ENCODE measurements around the gene ATG2A. TPM values are rescaled to one million over a fixed set of nuclear protein-coding genes. Genes with fewer than 3 reads are reported as not detected.

ATG2A gene
- polyA plus RNA-seq, 4 donors = 18.0 to 35.7 (median 24.7) TPM

- Histone ChIP-seq H3K9me3 (ENCODE audit: control insufficient read depth in 2 of 2, insufficient read depth in 1 of 2, low read depth in 1 of 2, low read length in 1 of 2) (no peaks in the 10 kb centered on the region), H3K27ac (ENCODE audit: low read depth in 1 of 3, low read length in 2 of 3) (peak overlapping the region; percentile 72 to 89 (median 84)), H3K4me1 (ENCODE audit: control insufficient read depth in 3 of 3, insufficient read depth in 2 of 3, low read depth in 1 of 3, low read length in 2 of 3) (peaks cover 16 to 67% (median 30%) of the 10 kb centered on the region in 3 donors), H3K36me3 (ENCODE audit: control insufficient read depth in 3 of 3, insufficient read depth in 2 of 3, low read depth in 1 of 3, low read length in 3 of 3) (peaks cover 2 to 97% (median 11%) of the 10 kb centered on the region in 3 donors), H3K4me3 (ENCODE audit: low read depth in 1 of 3, low read length in 3 of 3) (no peak overlapping the region), H3K27me3 (ENCODE audit: control insufficient read depth in 3 of 3, insufficient read depth in 3 of 3, low read length in 3 of 3) (no peaks in the 10 kb centered on the region)
- WGBS, 3 donors = 86 to 95% (median 94%) methylated on average over 6 of the region's 6 CpGs
- DNase-seq (no peak), FAIRE-seq (no peak)
Observed at GRCh38 chr11:64857485-64857884, 59.5 kb downstream of the ATG2A start.

- 59 to 67% (median 63%) methylated on average over 20 of the region's 20 CpGs for WGBS, 3 donors
- Histone ChIP-seq H3K9me3 (ENCODE audit: control insufficient read depth in 2 of 2, insufficient read depth in 1 of 2, low read depth in 1 of 2, low read length in 1 of 2) (no peaks in the 10 kb centered on the region), H3K4me1 (ENCODE audit: control insufficient read depth in 3 of 3, insufficient read depth in 2 of 3, low read depth in 1 of 3, low read length in 2 of 3) (peaks cover 16 to 73% (median 24%) of the 10 kb centered on the region in 3 donors), H3K4me3 (ENCODE audit: low read depth in 1 of 3, low read length in 3 of 3) (no peak overlapping the region), H3K27me3 (ENCODE audit: control insufficient read depth in 3 of 3, insufficient read depth in 3 of 3, low read length in 3 of 3) (no peaks in the 10 kb centered on the region), H3K27ac (ENCODE audit: low read depth in 1 of 3, low read length in 2 of 3) (peak overlapping the region; percentile 84 to 92 (median 89)), H3K36me3 (ENCODE audit: control insufficient read depth in 3 of 3, insufficient read depth in 2 of 3, low read depth in 1 of 3, low read length in 3 of 3) (peaks cover 2 to 97% (median 11%) of the 10 kb centered on the region in 3 donors)
- DNase-seq (peak; percentile 78 to 87), FAIRE-seq (no peak)
Observed at GRCh38 chr11:64856382-64857227, 60.4 kb downstream of the ATG2A start.

- no peak for DNase-seq
- Histone ChIP-seq H3K27me3 (ENCODE audit: control insufficient read depth in 3 of 3, insufficient read depth in 3 of 3, low read length in 3 of 3) (no peaks in the 10 kb centered on the region), H3K4me1 (ENCODE audit: control insufficient read depth in 3 of 3, insufficient read depth in 2 of 3, low read depth in 1 of 3, low read length in 2 of 3) (peaks cover 16 to 68% (median 22%) of the 10 kb centered on the region in 3 donors), H3K9me3 (ENCODE audit: control insufficient read depth in 2 of 2, insufficient read depth in 1 of 2, low read depth in 1 of 2, low read length in 1 of 2) (no peaks in the 10 kb centered on the region), H3K27ac (ENCODE audit: low read depth in 1 of 3, low read length in 2 of 3) (peak overlapping the region; percentile 84 to 92 (median 89)), H3K36me3 (ENCODE audit: control insufficient read depth in 3 of 3, insufficient read depth in 2 of 3, low read depth in 1 of 3, low read length in 3 of 3) (peaks cover 2 to 99% (median 11%) of the 10 kb centered on the region in 3 donors), H3K4me3 (ENCODE audit: low read depth in 1 of 3, low read length in 3 of 3) (no peak overlapping the region)
- no peak for FAIRE-seq
- WGBS, 3 donors = 79 to 83% (median 83%) methylated on average over 16 to 20 of the region's 22 CpGs
Observed at GRCh38 chr11:64855596-64856304, 61.3 kb downstream of the ATG2A start.

- H3K36me3 ChIP-seq (ENCODE audit: control insufficient read depth in 3 of 3, insufficient read depth in 2 of 3, low read depth in 1 of 3, low read length in 3 of 3) = peaks cover 2 to 95% (median 11%) of the 10 kb centered on the region in 3 donors
- H3K9me3 ChIP-seq (ENCODE audit: control insufficient read depth in 2 of 2, insufficient read depth in 1 of 2, low read depth in 1 of 2, low read length in 1 of 2) = no peaks in the 10 kb centered on the region
- no peak overlapping the region for H3K4me3 ChIP-seq (ENCODE audit: low read depth in 1 of 3, low read length in 3 of 3)
- WGBS, 3 donors = 69 to 81% (median 78%) methylated on average over 44 to 45 of the region's 45 CpGs
- DNase-seq (peak; percentile 78 to 95), FAIRE-seq (no peak)
- H3K27ac ChIP-seq (ENCODE audit: low read depth in 1 of 3, low read length in 2 of 3) = peak overlapping the region; percentile 84 to 92 (median 89)
- H3K4me1 ChIP-seq (ENCODE audit: control insufficient read depth in 3 of 3, insufficient read depth in 2 of 3, low read depth in 1 of 3, low read length in 2 of 3) = peaks cover 16 to 68% (median 22%) of the 10 kb centered on the region in 3 donors
- H3K27me3 ChIP-seq (ENCODE audit: control insufficient read depth in 3 of 3, insufficient read depth in 3 of 3, low read length in 3 of 3) = no peaks in the 10 kb centered on the region
Observed at GRCh38 chr11:64854534-64855502, 62.2 kb downstream of the ATG2A start.

- Histone ChIP-seq H3K9me3 (ENCODE audit: control insufficient read depth in 2 of 2, insufficient read depth in 1 of 2, low read depth in 1 of 2, low read length in 1 of 2) (no peaks in the 10 kb centered on the region), H3K27me3 (ENCODE audit: control insufficient read depth in 3 of 3, insufficient read depth in 3 of 3, low read length in 3 of 3) (no peaks in the 10 kb centered on the region), H3K36me3 (ENCODE audit: control insufficient read depth in 3 of 3, insufficient read depth in 2 of 3, low read depth in 1 of 3, low read length in 3 of 3) (peaks cover 0 to 91% (median 9%) of the 10 kb centered on the region in 3 donors), H3K4me1 (ENCODE audit: control insufficient read depth in 3 of 3, insufficient read depth in 2 of 3, low read depth in 1 of 3, low read length in 2 of 3) (peaks cover 16 to 72% (median 25%) of the 10 kb centered on the region in 3 donors), H3K4me3 (ENCODE audit: low read depth in 1 of 3, low read length in 3 of 3) (no peak overlapping the region), H3K27ac (ENCODE audit: low read depth in 1 of 3, low read length in 2 of 3) (peak overlapping the region in 2 of 3 donors; percentile 84 to 92)
- DNase-seq = no peak
- 94 to 95% (median 94%) methylated on average over 21 to 25 of the region's 25 CpGs for WGBS, 3 donors
- no peak for FAIRE-seq
Observed at GRCh38 chr11:64854157-64854533, 62.9 kb downstream of the ATG2A start.

- FAIRE-seq = no peak
- DNase-seq = peak in 1 of 2 donors; percentile 17
- WGBS, 3 donors = 68 to 76% (median 74%) methylated on average over 27 of the region's 27 CpGs
- Histone ChIP-seq H3K9me3 (ENCODE audit: control insufficient read depth in 2 of 2, insufficient read depth in 1 of 2, low read depth in 1 of 2, low read length in 1 of 2) (no peaks in the 10 kb centered on the region), H3K27ac (ENCODE audit: low read depth in 1 of 3, low read length in 2 of 3) (peak overlapping the region in 2 of 3 donors; percentile 4 to 16), H3K4me3 (ENCODE audit: low read depth in 1 of 3, low read length in 3 of 3) (no peak overlapping the region), H3K4me1 (ENCODE audit: control insufficient read depth in 3 of 3, insufficient read depth in 2 of 3, low read depth in 1 of 3, low read length in 2 of 3) (peaks cover 16 to 72% (median 27%) of the 10 kb centered on the region in 3 donors), H3K36me3 (ENCODE audit: control insufficient read depth in 3 of 3, insufficient read depth in 2 of 3, low read depth in 1 of 3, low read length in 3 of 3) (peaks cover 0 to 87% (median 9%) of the 10 kb centered on the region in 3 donors), H3K27me3 (ENCODE audit: control insufficient read depth in 3 of 3, insufficient read depth in 3 of 3, low read length in 3 of 3) (no peaks in the 10 kb centered on the region)
Observed at GRCh38 chr11:64853709-64854108, 63.3 kb downstream of the ATG2A start.

GRCh38 chr11:64852804-64853509, 64.1 kb downstream of the ATG2A start:
- peaks cover 0 to 82% (median 9%) of the 10 kb centered on the region in 3 donors for H3K36me3 ChIP-seq (ENCODE audit: control insufficient read depth in 3 of 3, insufficient read depth in 2 of 3, low read depth in 1 of 3, low read length in 3 of 3)
- WGBS, 3 donors = 76 to 89% (median 86%) methylated on average over 23 to 24 of the region's 24 CpGs
- no peak overlapping the region for H3K4me3 ChIP-seq (ENCODE audit: low read depth in 1 of 3, low read length in 3 of 3)
- H3K27me3 ChIP-seq (ENCODE audit: control insufficient read depth in 3 of 3, insufficient read depth in 3 of 3, low read length in 3 of 3) = no peaks in the 10 kb centered on the region
- DNase-seq (no peak), FAIRE-seq (no peak)
- H3K9me3 ChIP-seq (ENCODE audit: control insufficient read depth in 2 of 2, insufficient read depth in 1 of 2, low read depth in 1 of 2, low read length in 1 of 2) = no peaks in the 10 kb centered on the region
- peaks cover 19 to 74% (median 27%) of the 10 kb centered on the region in 3 donors for H3K4me1 ChIP-seq (ENCODE audit: control insufficient read depth in 3 of 3, insufficient read depth in 2 of 3, low read depth in 1 of 3, low read length in 2 of 3)
- peak overlapping the region in 2 of 3 donors; percentile 65 to 76 for H3K27ac ChIP-seq (ENCODE audit: low read depth in 1 of 3, low read length in 2 of 3)
